Body of pancreas (tissue), 4 donors: Measurements from ENCODE around the gene TOX2. TPM values are rescaled to one million over a fixed set of nuclear protein-coding genes. Genes with fewer than 3 reads are reported as not detected.

Experiments used
- ATAC-seq: fragments of 150-250 bp; one replicate; pipeline ENCODE4 v1.9.1; 2016
- DNase-seq, 4 donors: peaks; one replicate each; pipeline ENCODE4 v3.0.0-alpha.2; 2019
- H3K27ac ChIP-seq, 4 donors: fragments of 200-600 bp; sonication (generic); 1 replicate in 3 of 4; 2 replicates in 1 of 4; pipeline versions ENCODE4 v1.5.1 to v1.6.1; 2016 to 2019; ENCODE audit warnings: mild to moderate bottlenecking in 1 of 4, mixed read lengths in 1 of 4, moderate library complexity in 1 of 4
- H3K27me3 ChIP-seq, 2 donors: fragments of 200-600 bp; sonication (generic); one replicate each; pipeline ENCODE4 v1.6.0; 2016; ENCODE audit warnings: mild to moderate bottlenecking in 1 of 2
- H3K36me3 ChIP-seq, 2 donors: fragments of 200-600 bp; sonication (generic); replicated peaks in 1 of 2; 2 replicates each; pipeline ENCODE4 v1.5.1; 2016; ENCODE audit warnings: low read depth in 2 of 2; ENCODE audit not compliant: insufficient read depth in 1 of 2
- H3K4me1 ChIP-seq: fragments of 200-600 bp; sonication (generic); one replicate; pipeline ENCODE4 v1.6.0; 2016
- H3K4me3 ChIP-seq, 2 donors: fragments of 200-600 bp; sonication (generic); 1 replicate in 1 of 2; 2 replicates in 1 of 2; pipeline ENCODE4 v1.5.1; 2016 to 2019
- H3K9me3 ChIP-seq, 3 donors: fragments of 200-600 bp; sonication (generic); 1 replicate in 2 of 3; 2 replicates in 1 of 3; pipeline ENCODE4 v1.5.1; 2016
- POLR2A ChIP-seq, 3 donors: fragments of 450-650 bp; IDR thresholded peaks; one replicate each; pipeline ENCODE4 v1.6.1; 2016; ENCODE audit warnings: antibody characterized with exemption in 3 of 3, mild to moderate bottlenecking in 2 of 3
- WGBS, 2 donors: methylation state at CpG; one replicate each; pipeline ENCODE4 v1.1.5; 2017; 5-methylcytosine and 5-hydroxymethylcytosine counted together
- intact Hi-C: fragments of 100-400 bp; cut with DNase I; formaldehyde crosslinking; loops from one replicate; pipeline ENCODE4 v1.15.1; 2023
- total RNA-seq, 2 donors: library from RNA; depleted of rRNA; stranded (reverse); fragments of >200 nt; gene quantifications; one replicate each; pipeline ENCODE4 v1.1.0, GENCODE V29; 2016
- TF ChIP-seq, protein P1 (sequence below), 7 experiments: fragments of 450-650 bp in 4 of 7; fragments of 200-600 bp in 3 of 7; sonication (generic) in 3 of 7; IDR thresholded peaks; one replicate each; pipeline ENCODE4 v1.5.1; 2016 to 2019; ENCODE audit warnings: antibody characterized with exemption in 7 of 7

Gene TOX2
- total RNA-seq, 2 donors from 2014 or later = 1.8 to 2.0 TPM

DNA sequence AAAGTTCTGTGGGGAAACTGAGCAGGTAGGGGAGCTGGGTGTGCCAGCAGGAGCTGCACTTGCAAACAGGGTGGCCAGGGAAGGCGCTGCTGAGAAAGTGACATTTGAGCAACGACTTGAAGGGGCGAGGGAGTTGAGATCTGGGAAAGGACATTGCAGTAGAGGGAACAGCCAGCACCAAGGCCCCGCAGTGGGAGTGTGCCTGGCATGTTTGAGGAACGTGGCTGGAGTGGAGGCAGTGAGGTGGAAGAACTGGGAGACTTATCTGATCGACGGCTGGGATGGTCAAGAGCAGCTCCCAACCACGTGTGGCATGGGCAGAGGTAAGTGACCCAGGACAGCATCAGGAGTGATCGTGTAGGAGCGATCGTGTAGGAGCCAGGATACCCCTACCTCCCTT lies 77.3 kb downstream of the TOX2 start:
- Histone ChIP-seq H3K9me3 (no peaks in the 10 kb centered on the region), H3K36me3 (no peaks in the 10 kb centered on the region), H3K27me3 (no peaks in the 10 kb centered on the region), H3K4me1 (no peaks in the 10 kb centered on the region), H3K27ac (no peak overlapping the region), H3K4me3 (no peak overlapping the region)
- DNase-seq = no peak
- WGBS, 2 donors = 60% methylated on average over 11 of the region's 11 CpGs
- ATAC-seq = no peak
- intact Hi-C loops = no loop called here
- TF ChIP-seq, protein P1, sequence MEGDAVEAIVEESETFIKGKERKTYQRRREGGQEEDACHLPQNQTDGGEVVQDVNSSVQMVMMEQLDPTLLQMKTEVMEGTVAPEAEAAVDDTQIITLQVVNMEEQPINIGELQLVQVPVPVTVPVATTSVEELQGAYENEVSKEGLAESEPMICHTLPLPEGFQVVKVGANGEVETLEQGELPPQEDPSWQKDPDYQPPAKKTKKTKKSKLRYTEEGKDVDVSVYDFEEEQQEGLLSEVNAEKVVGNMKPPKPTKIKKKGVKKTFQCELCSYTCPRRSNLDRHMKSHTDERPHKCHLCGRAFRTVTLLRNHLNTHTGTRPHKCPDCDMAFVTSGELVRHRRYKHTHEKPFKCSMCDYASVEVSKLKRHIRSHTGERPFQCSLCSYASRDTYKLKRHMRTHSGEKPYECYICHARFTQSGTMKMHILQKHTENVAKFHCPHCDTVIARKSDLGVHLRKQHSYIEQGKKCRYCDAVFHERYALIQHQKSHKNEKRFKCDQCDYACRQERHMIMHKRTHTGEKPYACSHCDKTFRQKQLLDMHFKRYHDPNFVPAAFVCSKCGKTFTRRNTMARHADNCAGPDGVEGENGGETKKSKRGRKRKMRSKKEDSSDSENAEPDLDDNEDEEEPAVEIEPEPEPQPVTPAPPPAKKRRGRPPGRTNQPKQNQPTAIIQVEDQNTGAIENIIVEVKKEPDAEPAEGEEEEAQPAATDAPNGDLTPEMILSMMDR (IDR thresholded peaks at IDR 0.05) = no peak
- TF ChIP-seq POLR2A (IDR thresholded peaks at IDR 0.05) = no peak

DNA sequence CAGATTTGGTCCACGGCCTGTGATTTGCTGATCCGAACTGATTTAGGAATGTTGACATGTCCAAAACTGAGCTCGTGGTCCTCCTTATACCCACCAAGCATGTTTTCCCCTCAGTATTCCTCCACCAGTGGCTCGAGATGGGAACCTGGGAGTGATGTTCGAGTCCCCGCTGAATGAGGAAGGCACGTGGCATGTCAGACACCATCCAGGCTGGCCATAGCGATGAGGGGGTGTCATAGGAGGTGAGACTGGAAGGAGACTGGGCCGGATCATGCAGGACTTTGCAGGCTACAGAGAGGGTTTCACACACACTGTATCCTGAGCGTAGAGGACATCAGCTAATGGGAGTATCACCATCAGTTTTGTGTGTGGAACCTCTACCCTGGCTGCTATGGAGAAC lies 78.2 kb downstream of the TOX2 start:
- intact Hi-C loops = no loop called here
- DNase-seq (no peak), ATAC-seq (no peak)
- no peaks in the 10 kb centered on the region for H3K9me3 ChIP-seq
- H3K27me3 ChIP-seq = no peaks in the 10 kb centered on the region
- TF ChIP-seq, protein P1 (IDR thresholded peaks at IDR 0.05) = no peak
- TF ChIP-seq POLR2A (IDR thresholded peaks at IDR 0.05) = no peak
- no peak overlapping the region for H3K27ac ChIP-seq
- WGBS, 2 donors = 69 to 80% methylated on average over 10 of the region's 10 CpGs
- no peak overlapping the region for H3K4me3 ChIP-seq
- H3K4me1 ChIP-seq = no peaks in the 10 kb centered on the region
- no peaks in the 10 kb centered on the region for H3K36me3 ChIP-seq

DNA sequence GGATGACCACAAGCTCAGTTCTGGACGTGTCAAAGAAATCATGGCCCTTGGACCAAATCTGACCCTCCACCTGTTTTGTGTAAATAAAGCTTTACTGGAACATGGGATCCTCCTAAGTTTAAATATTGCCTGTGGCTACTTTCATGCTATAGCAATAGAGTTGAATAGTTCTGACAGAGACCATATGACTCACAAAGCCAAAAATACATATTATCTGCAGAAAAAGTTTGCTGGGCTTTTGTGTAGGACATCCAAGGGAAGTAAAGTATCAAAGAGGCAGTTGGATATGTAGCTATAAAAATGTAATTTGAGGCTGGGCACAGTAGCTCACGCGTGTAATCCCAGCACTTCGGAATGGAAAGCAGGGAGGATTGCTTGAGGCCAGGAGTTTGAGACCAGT lies 78.9 kb downstream of the TOX2 start:
- Histone ChIP-seq H3K27ac (no peak overlapping the region), H3K36me3 (no peaks in the 10 kb centered on the region), H3K4me3 (no peak overlapping the region), H3K9me3 (no peaks in the 10 kb centered on the region), H3K4me1 (no peaks in the 10 kb centered on the region), H3K27me3 (no peaks in the 10 kb centered on the region)
- no peak for DNase-seq
- 58 to 83% methylated on average over 4 of the region's 4 CpGs for WGBS, 2 donors
- no peak for ATAC-seq
- intact Hi-C loops = no loop called here
- TF ChIP-seq, protein P1 (IDR thresholded peaks at IDR 0.05) = no peak
- no peak for TF ChIP-seq POLR2A (IDR thresholded peaks at IDR 0.05)

DNA sequence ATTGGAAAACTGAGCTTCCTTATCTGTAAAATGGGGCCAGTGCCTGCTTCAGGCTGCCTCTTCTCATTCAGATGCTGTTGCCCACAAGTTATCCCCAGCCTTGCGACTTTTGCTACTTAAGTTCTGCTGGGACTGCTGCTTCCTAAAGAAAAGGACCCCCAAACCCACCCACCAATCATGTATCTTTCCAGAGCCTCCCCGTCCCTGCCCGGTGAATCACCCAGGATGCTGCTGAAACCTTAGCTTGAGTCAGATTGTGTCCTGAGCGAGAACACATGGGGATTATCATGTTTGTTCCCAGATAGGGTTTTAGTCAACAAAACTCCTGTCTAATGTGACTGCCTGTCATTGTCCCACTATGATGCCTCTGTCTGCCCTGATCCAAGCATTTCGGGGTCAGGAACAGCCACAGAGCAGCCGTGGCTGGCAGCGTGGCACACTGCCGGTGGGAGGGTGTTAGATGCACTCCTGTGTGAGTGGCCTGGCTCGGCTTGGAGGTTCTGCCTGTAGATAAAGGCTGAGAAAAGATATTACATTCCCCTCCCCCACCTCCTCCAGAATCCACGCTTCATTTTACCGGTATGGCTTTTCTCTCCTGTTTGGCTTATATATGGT lies 79.9 kb downstream of the TOX2 start:
- TF ChIP-seq POLR2A (IDR thresholded peaks at IDR 0.05) = no peak
- TF ChIP-seq, protein P1 (IDR thresholded peaks at IDR 0.05) = no peak
- no peaks in the 10 kb centered on the region for H3K27me3 ChIP-seq
- no peak overlapping the region for H3K4me3 ChIP-seq
- ATAC-seq (no peak), DNase-seq (no peak)
- intact Hi-C loops = no loop called here
- no peaks in the 10 kb centered on the region for H3K9me3 ChIP-seq
- no peaks in the 10 kb centered on the region for H3K36me3 ChIP-seq
- H3K27ac ChIP-seq = no peak overlapping the region
- WGBS, 2 donors = 36 to 48% methylated on average over 7 to 11 of the region's 11 CpGs
- no peaks in the 10 kb centered on the region for H3K4me1 ChIP-seq

DNA sequence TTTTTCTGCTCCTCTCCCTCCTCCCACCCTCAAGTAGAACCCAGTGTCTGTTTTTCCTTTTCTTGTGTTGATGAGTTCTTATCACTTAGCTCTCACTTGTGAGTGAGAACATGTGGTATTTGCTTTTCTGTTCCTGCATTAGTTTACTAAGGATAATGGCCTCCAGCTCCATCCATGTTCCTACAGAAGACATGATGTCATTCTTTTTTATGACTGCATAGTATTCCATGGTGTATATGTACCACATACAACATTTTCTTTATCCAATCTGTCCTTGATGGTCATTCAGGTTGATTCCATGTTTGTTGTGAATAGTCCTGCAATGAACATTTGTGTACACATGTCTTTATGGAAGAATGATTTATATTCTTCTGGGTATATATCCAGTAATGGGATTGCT lies 81.0 kb downstream of the TOX2 start:
- intact Hi-C loops = no loop called here
- Histone ChIP-seq H3K4me3 (no peak overlapping the region), H3K4me1 (no peaks in the 10 kb centered on the region), H3K9me3 (no peaks in the 10 kb centered on the region), H3K36me3 (no peaks in the 10 kb centered on the region), H3K27ac (no peak overlapping the region), H3K27me3 (no peaks in the 10 kb centered on the region)
- DNase-seq (no peak), ATAC-seq (no peak)
- no peak for TF ChIP-seq POLR2A (IDR thresholded peaks at IDR 0.05)
- TF ChIP-seq, protein P1 (IDR thresholded peaks at IDR 0.05) = no peak
